ENCODE data around the gene TBC1D20.

- TF ChIP-seq CTCF (IDR thresholded peaks at IDR 0.05; ENCODE audit: extremely low read depth in 1 of 2, insufficient read depth in 1 of 2, low read depth in 1 of 2, low read length in 2 of 2) = no peak
- no peak for TF ChIP-seq EZH2 (IDR thresholded peaks at IDR 0.05; ENCODE audit: borderline replicate concordance, low read depth, low read length, severe bottlenecking)
Measured at GRCh38 chr20:430091-430999, 32.0 kb downstream of the TBC1D20 start.
